ENCODE results near the gene CHKB. TPM values are rescaled to one million over a fixed set of nuclear protein-coding genes. Genes with fewer than 3 reads are reported as not detected.

Gene CHKB
- total and polyA plus RNA-seq, 11 donors, result 16.7 to 77.1 (median 35.6) TPM

DNA sequence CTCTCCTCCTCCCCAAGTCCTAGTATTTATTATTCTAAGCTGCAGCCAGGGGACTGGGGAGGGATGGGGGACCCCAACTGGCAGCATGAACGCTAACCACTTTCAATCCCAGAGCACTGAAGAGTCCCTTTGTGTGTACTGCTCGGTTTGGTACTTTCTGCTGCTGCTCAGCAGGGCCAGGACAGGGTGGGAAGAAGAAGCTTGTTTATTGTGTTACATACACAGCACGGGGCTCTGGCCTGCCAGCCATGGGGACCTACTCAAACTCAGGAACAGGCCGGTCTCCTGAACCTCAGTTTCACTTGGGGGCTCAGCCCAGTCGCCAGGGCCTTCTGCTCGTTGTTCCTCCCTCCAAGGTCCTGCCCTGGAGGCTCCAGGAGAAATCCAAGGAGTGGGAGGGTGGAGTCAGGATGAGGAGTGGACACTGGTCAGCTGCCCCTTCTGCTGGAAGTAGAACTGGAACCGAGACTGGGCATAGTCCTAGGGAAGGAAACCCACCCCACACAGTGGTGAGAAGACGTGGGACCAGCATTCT lies 3.8 kb downstream of the CHKB start:
- intact Hi-C loops (cut with DNase I), result loop anchor here in 2 of 10 donors (5.0 kb wide), 1 partner anchor 38 kb away; no protein-coding TSS in a partner anchor
- no peak for TF ChIP-seq POLR2A (IDR thresholded peaks at IDR 0.05)
- no peak for TF ChIP-seq CTCF (IDR thresholded peaks at IDR 0.05)
- no peaks in the 10 kb centered on the region for H3K27me3 ChIP-seq
- ATAC-seq, result no peak
- WGBS, 4 donors, result 43 to 60% (median 53%) methylated on average over 8 of the region's 8 CpGs
- H3K27ac ChIP-seq, result peak overlapping the region; percentile 81 to 100 (median 97)
- H3K4me3 ChIP-seq, result peak overlapping the region in 5 of 12 donors; percentile 57 to 73 (median 60)
- no peak for DNase-seq
- peaks cover 3 to 83% (median 35%) of the 10 kb centered on the region in 12 donors for H3K4me1 ChIP-seq
- no peaks in the 10 kb centered on the region for H3K9me3 ChIP-seq
- H3K36me3 ChIP-seq, result peaks cover 0 to 45% (median 26%) of the 10 kb centered on the region in 9 donors

DNA sequence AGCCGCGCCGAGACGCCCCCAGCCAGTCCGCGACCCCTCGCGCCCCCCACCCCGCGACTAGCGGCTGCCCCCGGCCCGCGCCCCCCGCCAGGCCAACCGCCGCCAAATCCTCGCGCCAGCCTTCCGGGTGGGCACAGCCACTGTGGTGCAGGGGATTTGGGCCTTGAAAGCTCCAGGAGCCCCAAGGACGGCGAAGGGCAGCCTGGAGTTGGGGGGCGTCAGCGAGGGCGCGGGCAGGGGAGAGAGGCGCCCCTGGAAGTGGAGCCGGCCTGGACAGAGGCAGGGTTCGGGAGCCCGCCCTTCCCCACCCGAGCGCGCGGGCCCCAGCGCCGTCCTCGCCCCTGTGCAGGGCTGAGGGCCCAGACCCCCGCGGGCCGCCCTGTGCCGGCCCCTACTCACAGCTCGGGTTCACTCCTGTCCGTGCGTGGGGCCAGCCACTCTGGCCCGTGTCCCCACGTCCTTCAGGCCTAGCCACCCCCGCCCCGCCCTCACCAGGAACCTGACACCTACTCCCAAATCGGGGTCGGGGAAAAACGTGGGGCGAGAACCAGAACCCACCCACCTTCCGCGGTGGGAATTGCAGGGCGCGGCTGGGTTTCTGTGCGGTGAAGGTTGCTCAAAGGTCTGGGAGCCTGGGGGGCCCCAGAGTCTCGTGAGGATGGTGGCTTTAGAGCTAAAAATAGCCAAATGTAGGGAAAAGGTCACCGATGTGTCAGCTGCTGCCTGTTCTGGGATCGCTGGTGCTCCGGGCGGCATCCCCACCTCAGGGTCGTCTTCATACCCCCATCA lies 4.5 kb downstream of the CHKB start, which contains the start of gene CPT1B:
Gene CPT1B (minus strand): TSS at position 441 of the 789 bp plus-strand sequence. CDS start 512 bp downstream, outside the sequence.
- intact Hi-C loops (cut with DNase I), result loop anchor here in 2 of 10 donors (5.0 kb wide), 1 partner anchor 39 kb away; no protein-coding TSS in a partner anchor
- DNase-seq, result peak in 4 of 5 donors; percentile 68 to 87 (median 78)
- no peaks in the 10 kb centered on the region for H3K9me3 ChIP-seq
- peaks cover 0 to 82% (median 30%) of the 10 kb centered on the region in 12 donors for H3K4me1 ChIP-seq
- H3K36me3 ChIP-seq, result peaks cover 0 to 52% (median 32%) of the 10 kb centered on the region in 9 donors
- H3K27ac ChIP-seq, result peak within 1 kb of the TSS; percentile 81 to 100 (median 97)
- H3K4me3 ChIP-seq, result peak within 1 kb of the TSS; percentile 22 to 73 (median 56)
- WGBS, 4 donors, result 19 to 25% (median 22%) methylated on average over 13 to 63 of the region's 63 CpGs
- ATAC-seq, result peak; percentile 1 to 36 (median 28)
- no peaks in the 10 kb centered on the region for H3K27me3 ChIP-seq
- TF ChIP-seq POLR2A (IDR thresholded peaks at IDR 0.05) (peak; percentile 31 to 60), CTCF (IDR thresholded peaks at IDR 0.05) (peak in 7 of 12 donors; percentile 9 to 43 (median 21))

DNA sequence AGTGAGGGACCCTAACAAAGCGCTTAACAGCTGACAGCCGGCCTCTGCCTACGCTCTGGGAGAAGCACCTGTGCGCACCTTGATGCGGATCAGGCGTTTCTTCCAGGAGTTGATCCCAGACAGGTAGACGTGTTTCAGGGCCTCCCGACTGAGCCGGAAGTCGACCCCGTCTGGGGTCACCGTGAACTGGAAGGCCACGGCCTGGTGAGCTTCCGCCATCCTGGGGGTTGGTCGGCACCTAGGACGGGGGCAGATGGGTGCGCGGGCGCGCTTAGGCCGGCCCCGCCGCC lies 5.0 kb downstream of the CHKB start:
- intact Hi-C loops (cut with DNase I), result loop anchor here in 2 of 10 donors (5.0 kb wide), 1 partner anchor 40 kb away; no protein-coding TSS in a partner anchor
- 30 to 41% (median 37%) methylated on average over 4 to 23 of the region's 23 CpGs for WGBS, 4 donors
- ATAC-seq, result no peak
- no peak for DNase-seq
- Histone ChIP-seq H3K27ac (peak overlapping the region; percentile 81 to 100 (median 97)), H3K4me1 (peaks cover 0 to 82% (median 28%) of the 10 kb centered on the region in 12 donors), H3K4me3 (peak overlapping the region in 11 of 12 donors; percentile 44 to 73 (median 57)), H3K36me3 (peaks cover 0 to 56% (median 37%) of the 10 kb centered on the region in 9 donors), H3K27me3 (no peaks in the 10 kb centered on the region), H3K9me3 (no peaks in the 10 kb centered on the region)
- TF ChIP-seq POLR2A (IDR thresholded peaks at IDR 0.05) (no peak), CTCF (IDR thresholded peaks at IDR 0.05) (no peak)
